Measurements from ENCODE around the gene ISG20L2.

- TF ChIP-seq CTCF (conservative IDR thresholded peaks at IDR 0.05; ENCODE audit: low read depth in 2 of 2) (no peak), REST (IDR thresholded peaks at IDR 0.05; ENCODE audit: unreplicated experiment) (no peak), EZH2 (IDR thresholded peaks at IDR 0.05; ENCODE audit: low read depth, unreplicated experiment) (no peak), POLR2AphosphoS5 (IDR thresholded peaks at IDR 0.05; ENCODE audit: low read depth) (no peak), ETS1 (IDR thresholded peaks at IDR 0.05) (no peak)
Measured at GRCh38 chr1:156743367-156744302, 15.1 kb upstream of the ISG20L2 start.

Measured in GM23338 (cell line).